ENCODE data around the gene LRRC36.

GRCh38 chr16:67428146-67428731 is 101.6 kb downstream of the LRRC36 start:
- TF ChIP-seq CTCF (IDR thresholded peaks at IDR 0.05; ENCODE audit: insufficient read depth, low read length) = peak; percentile 91
- no peak for TF ChIP-seq POLR2AphosphoS5 (IDR thresholded peaks at IDR 0.05; ENCODE audit: low read depth)
- TF ChIP-seq REST (IDR thresholded peaks at IDR 0.05; ENCODE audit: insufficient replicate concordance, low read depth) = no peak
- TF ChIP-seq GABPA (IDR thresholded peaks at IDR 0.05; ENCODE audit: low read depth) = no peak
- TF ChIP-seq SPI1 (IDR thresholded peaks at IDR 0.05; ENCODE audit: borderline replicate concordance, low read depth) = no peak
